DOHH2 (cell line): Measurements from ENCODE around the gene SPATA4.

ENCODE experiments used
- H3F3A ChIP-seq: fragments of 200-600 bp; sonication (generic), shearing (Covaris generic); 2 replicates; pipeline ENCODE4 v1.6.0; 2016; ENCODE audit warnings: antibody characterized with exemption, mild to moderate bottlenecking; ENCODE audit not compliant: control insufficient read depth, insufficient read depth
- H3K27ac ChIP-seq: fragments of 200-600 bp; sonication (generic); 2 replicates; pipeline ENCODE4 v1.5.1; 2014; ENCODE audit warnings: low read depth, mild to moderate bottlenecking, low read length, moderate library complexity
- H3K27me3 ChIP-seq: fragments of 200-600 bp; sonication (generic); 2 replicates; pipeline ENCODE4 v1.6.1; 2014; ENCODE audit warnings: mild to moderate bottlenecking, low read length, mixed read lengths; ENCODE audit not compliant: control insufficient read depth
- H3K36me3 ChIP-seq: fragments of 200-600 bp; sonication (generic); 2 replicates; pipeline ENCODE4 v1.6.1; 2014; ENCODE audit warnings: mild to moderate bottlenecking, low read length, moderate library complexity, mixed read lengths; ENCODE audit not compliant: control insufficient read depth
- H3K4me1 ChIP-seq: fragments of 200-600 bp; sonication (generic); 2 replicates; pipeline ENCODE4 v1.6.1; 2014; ENCODE audit warnings: mild to moderate bottlenecking, low read length, mixed read lengths; ENCODE audit not compliant: control insufficient read depth
- H3K4me2 ChIP-seq: fragments of 200-600 bp; sonication (generic); 2 replicates; pipeline ENCODE4 v1.6.0; 2014; ENCODE audit warnings: mild to moderate bottlenecking, low read length, moderate library complexity
- H3K4me3 ChIP-seq: fragments of 200-600 bp; sonication (generic); 2 replicates; pipeline ENCODE4 v1.5.1; 2014; ENCODE audit warnings: mild to moderate bottlenecking, low read length, mixed read lengths
- H3K79me2 ChIP-seq: fragments of 200-600 bp; sonication (generic); 2 replicates; pipeline ENCODE4 v1.6.1; 2014; ENCODE audit warnings: mild to moderate bottlenecking, low read length, mixed read lengths; ENCODE audit not compliant: control insufficient read depth
- H3K9me2 ChIP-seq: fragments of 200-600 bp; sonication (generic); replicated peaks from 2 replicates; pipeline ENCODE4 v1.6.1; 2014; ENCODE audit warnings: mild to moderate bottlenecking, low read length, mixed read lengths; ENCODE audit not compliant: control insufficient read depth
- H3K9me3 ChIP-seq: fragments of 200-600 bp; sonication (generic); 2 replicates; pipeline ENCODE4 v1.6.1; 2014; ENCODE audit warnings: antibody characterized with exemption, low read length, mixed read lengths; ENCODE audit not compliant: control insufficient read depth, insufficient read depth
- H4K20me1 ChIP-seq: fragments of 200-600 bp; sonication (generic); 2 replicates; pipeline ENCODE4 v1.6.0; 2014; ENCODE audit warnings: low read depth, mild to moderate bottlenecking, antibody characterized with exemption, low read length, moderate library complexity; ENCODE audit not compliant: control insufficient read depth, insufficient read depth
- CTCF ChIP-seq: fragments of 200-600 bp; sonication (generic); IDR thresholded peaks from one replicate; pipeline ENCODE4 v1.5.1; 2014; ENCODE audit warnings: antibody characterized with exemption, mild to moderate bottlenecking, low read depth, low read length; ENCODE audit not compliant: poor library complexity, severe bottlenecking
- EZH2phosphoT487 ChIP-seq: fragments of 200-600 bp; sonication (generic); IDR thresholded peaks from 2 replicates; pipeline ENCODE4 v1.6.1; 2017; ENCODE audit warnings: borderline replicate concordance, mild to moderate bottlenecking, antibody characterized with exemption, low read length, moderate library complexity, mixed read lengths

SPATA4 gene

GRCh38 chr4:176195184-176195978 is at the start of gene SPATA4:
TSS of gene SPATA4 (minus strand) at chr4:176195585. CDS start at chr4:176195562, 23 bp downstream.
- H3K4me2 ChIP-seq, result peak within 1 kb of the TSS; percentile 89
- peak within 1 kb of the TSS; percentile 43 for H3K27ac ChIP-seq
- peak within 1 kb of the TSS; percentile 84 for H3K4me3 ChIP-seq
- no peaks in the 10 kb centered on the region for H3K79me2 ChIP-seq
- no peaks in the 10 kb centered on the region for H3K9me2 ChIP-seq
- peaks cover 15% of the 10 kb centered on the region for H3K4me1 ChIP-seq
- TF ChIP-seq CTCF (no peak), EZH2phosphoT487 (no peak)
- H3F3A ChIP-seq, result no peaks in the 10 kb centered on the region
- no peaks in the 10 kb centered on the region; the same call in 1 of the 2 replicates for H3K36me3 ChIP-seq
- no peaks in the 10 kb centered on the region for H3K27me3 ChIP-seq
- no peaks in the 10 kb centered on the region for H3K9me3 ChIP-seq
- no peaks in the 10 kb centered on the region for H4K20me1 ChIP-seq

- Histone ChIP-seq H3K4me2 (no peak overlapping the region), H3K4me3 (no peak overlapping the region), H3K36me3 (no peaks in the 10 kb centered on the region), H3K4me1 (no peaks in the 10 kb centered on the region), H3K27me3 (no peaks in the 10 kb centered on the region), H3K79me2 (no peaks in the 10 kb centered on the region), H3K9me2 (no peaks in the 10 kb centered on the region), H3K9me3 (no peaks in the 10 kb centered on the region), H3K27ac (no peak overlapping the region), H3F3A (no peaks in the 10 kb centered on the region), H4K20me1 (no peaks in the 10 kb centered on the region)
- TF ChIP-seq EZH2phosphoT487 (no peak), CTCF (no peak)
Observed at GRCh38 chr4:176242764-176243347, 47.5 kb upstream of the SPATA4 start.

GRCh38 chr4:176241703-176242102 is 46.3 kb upstream of the SPATA4 start:
- TF ChIP-seq EZH2phosphoT487 (no peak), CTCF (no peak)
- Histone ChIP-seq H3K27ac (no peak overlapping the region), H3K79me2 (no peaks in the 10 kb centered on the region), H3K4me2 (no peak overlapping the region), H3K9me2 (no peaks in the 10 kb centered on the region), H3K4me1 (no peaks in the 10 kb centered on the region), H3K4me3 (no peak overlapping the region), H3K9me3 (no peaks in the 10 kb centered on the region), H3K36me3 (no peaks in the 10 kb centered on the region), H3K27me3 (no peaks in the 10 kb centered on the region), H4K20me1 (no peaks in the 10 kb centered on the region), H3F3A (no peaks in the 10 kb centered on the region)
